Spleen (tissue), 11 donors: ENCODE results near the gene CSRP1. TPM values are rescaled to one million over a fixed set of nuclear protein-coding genes. Genes with fewer than 3 reads are reported as not detected.
"Not testable (repeated sequence)": the region's sequence is repeated elsewhere in the genome, so short reads cannot be mapped to it uniquely, and the experiment has no call there.

Experiments used
- DNase-seq: peaks from one replicate; pipeline ENCODE4 v3.0.0-alpha.2; 2020
- H3K27ac ChIP-seq, 8 donors: fragments of 200-600 bp; sonication (generic) in 7 of 8; 1 replicate in 4 of 8; 2 replicates in 4 of 8; pipeline versions ENCODE4 v1.5.0 to v1.8.0; 2016 to 2021; ENCODE audit warnings: inconsistent platforms in 4 of 8, mild to moderate bottlenecking in 4 of 8, moderate library complexity in 1 of 8
- H3K27me3 ChIP-seq, 7 donors: fragments of 200-600 bp; sonication (generic) in 6 of 7; replicated peaks in 1 of 7; 1 replicate in 4 of 7; 2 replicates in 3 of 7; pipeline versions ENCODE4 v1.5.0 to v1.8.0; 2016 to 2021; ENCODE audit warnings: inconsistent platforms in 3 of 7, mild to moderate bottlenecking in 1 of 7
- H3K36me3 ChIP-seq, 6 donors: fragments of 200-600 bp; sonication (generic) in 5 of 6; 1 replicate in 4 of 6; 2 replicates in 2 of 6; pipeline versions ENCODE4 v1.5.0 to v1.8.0; 2016 to 2021; ENCODE audit warnings: inconsistent platforms in 2 of 6
- H3K4me1 ChIP-seq, 6 donors: fragments of 200-600 bp; sonication (generic) in 5 of 6; 1 replicate in 3 of 6; 2 replicates in 3 of 6; pipeline versions ENCODE4 v1.5.0 to v1.8.0; 2016 to 2021; ENCODE audit warnings: inconsistent platforms in 3 of 6
- H3K4me3 ChIP-seq, 8 donors: fragments of 200-600 bp; sonication (generic) in 7 of 8; 1 replicate in 4 of 8; 2 replicates in 4 of 8; pipeline versions ENCODE4 v1.5.0 to v1.8.0; 2016 to 2021; ENCODE audit warnings: inconsistent platforms in 4 of 8, mild to moderate bottlenecking in 4 of 8, moderate library complexity in 2 of 8
- H3K9me3 ChIP-seq, 8 donors: fragments of 200-600 bp; sonication (generic) in 7 of 8; 1 replicate in 4 of 8; 2 replicates in 4 of 8; pipeline versions ENCODE4 v1.5.0 to v1.8.0; 2016 to 2021; ENCODE audit warnings: inconsistent platforms in 4 of 8
- CTCF ChIP-seq, 11 experiments: fragments of 200-600 bp in 7 of 11; fragments of 450-650 bp in 4 of 11; sonication (generic) in 4 of 11; IDR thresholded peaks in 8 of 11; conservative IDR thresholded peaks in 3 of 11; 1 replicate in 7 of 11; 2 replicates in 4 of 11; pipeline versions ENCODE4 v1.4.0 to v1.8.0; 2016 to 2021; ENCODE audit warnings: antibody characterized with exemption in 11 of 11, inconsistent platforms in 4 of 11, mild to moderate bottlenecking in 1 of 11
- POLR2A ChIP-seq, 3 donors: fragments of 450-650 bp; IDR thresholded peaks; one replicate each; pipeline ENCODE4 v1.5.1; 2017; ENCODE audit warnings: antibody characterized with exemption in 3 of 3, mild to moderate bottlenecking in 1 of 3
- POLR2AphosphoS5 ChIP-seq, 3 donors: sonication (generic); formaldehyde crosslinking; IDR thresholded peaks; one replicate each; pipeline ENCODE4 v1.5.1; 2017; ENCODE audit warnings: antibody characterized with exemption in 3 of 3
- WGBS, 5 donors: extraction: QIAGEN DNeasy Blood & Tissue Kit in 3 of 5; methylation state at CpG; one replicate each; pipeline versions ENCODE4 v1.1.5 to v1.1.7; 2013 to 2018; 5-methylcytosine and 5-hydroxymethylcytosine counted together
- intact Hi-C: fragments of 100-400 bp; cut with DNase I; formaldehyde crosslinking; loops from one replicate; pipeline ENCODE4 v1.15.0; 2023; ENCODE audit warnings: low total_unique reads
- polyA plus RNA-seq, 3 donors: library from polyadenylated mRNA; stranded (reverse); fragments of 200-250 nt; gene quantifications; one replicate each; pipeline ENCODE4 v1.2.1, GENCODE V29; 2013
- total RNA-seq, 7 donors: library from RNA; depleted of rRNA in 3 of 7; stranded (reverse); fragments of >200 nt in 3 of 7; fragmentation: NEBNext Ultra II Directional in 4 of 7; extraction: Animal tissue kit (Norgen Biotek cat#: 25700) in 4 of 7; gene quantifications; one replicate each; pipeline versions ENCODE4 v1.1.0 to v1.2.1, GENCODE V29; 2016 to 2021
- donor health status: healthy with polysubstance abuse.
- donor health status: DM: no; HTN: no; CAD: no; lungs with moderate emphysema.
- donor health status: DM: no; HTN: no; CAD: no.
- donor health status: Bipolar disorder and iron deficiency.
- donor health status: healthy.
- donor health status: DM: no; HTN: no; CAD: no.
- donor health status: DM: yes; HTN: yes; CAD: no.

The CSRP1 gene
- total and polyA plus RNA-seq, 10 donors = 67.1 to 360 (median 182) TPM

- H3K4me3 ChIP-seq = peak overlapping the region in 7 of 8 donors; percentile 34 to 73 (median 41)
- DNase-seq = no peak
- H3K27me3 ChIP-seq = peaks cover 0 to 28% (median 10%) of the 10 kb centered on the region in 7 donors
- no peak for TF ChIP-seq POLR2AphosphoS5 (IDR thresholded peaks at IDR 0.05)
- no peak for TF ChIP-seq CTCF (IDR thresholded peaks at IDR 0.05 in 8 of 11, conservative IDR thresholded peaks at IDR 0.05 in 3 of 11)
- TF ChIP-seq POLR2A (IDR thresholded peaks at IDR 0.05) = no peak
- WGBS, 5 donors = 4 to 7% (median 5%) methylated on average over 17 of the region's 17 CpGs
- peak overlapping the region in 5 of 8 donors; percentile 47 to 70 (median 65) for H3K27ac ChIP-seq
- H3K4me1 ChIP-seq = peaks cover 14 to 50% (median 40%) of the 10 kb centered on the region in 6 donors
- H3K9me3 ChIP-seq = no peaks in the 10 kb centered on the region
- intact Hi-C loops = no loop called here
- H3K36me3 ChIP-seq = peaks cover 0 to 34% (median 19%) of the 10 kb centered on the region in 6 donors
These were observed 25.9 kb downstream of the CSRP1 start for GRCh38 chr1:201481004-201481380.

GRCh38 chr1:201480231-201481003, 26.5 kb downstream of the CSRP1 start:
- H3K4me3 ChIP-seq = peak overlapping the region; percentile 2 to 73 (median 40)
- intact Hi-C loops = no loop called here

DNA sequence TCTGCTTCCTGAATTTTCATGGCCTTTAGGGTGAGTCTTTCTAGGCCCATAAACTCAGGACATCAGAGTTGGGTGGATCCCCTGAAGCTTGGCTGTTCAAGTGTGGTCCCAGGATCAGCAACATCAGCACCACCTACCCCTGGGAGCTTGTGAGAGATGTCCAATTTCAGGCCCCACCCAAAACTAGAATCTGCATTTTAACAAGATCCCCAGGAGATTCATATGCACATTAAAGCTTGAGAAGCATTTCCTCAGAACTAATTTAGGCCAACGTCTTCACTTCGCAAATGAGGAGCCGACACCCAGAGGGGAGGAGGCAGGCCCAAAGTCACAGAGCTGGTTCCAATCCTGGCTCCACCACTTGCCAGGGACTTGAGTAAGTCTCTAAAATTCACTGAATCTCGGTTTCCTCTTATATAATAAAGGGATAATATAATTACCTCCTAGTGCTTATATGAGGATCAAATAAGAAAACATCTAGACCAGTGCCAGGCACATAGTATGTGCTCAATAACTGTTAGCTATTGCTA, 27.7 kb downstream of the CSRP1 start:
- H3K27ac ChIP-seq = no peak overlapping the region
- DNase-seq = no peak
- H3K4me1 ChIP-seq = peaks cover 14 to 43% (median 31%) of the 10 kb centered on the region in 6 donors
- WGBS, 5 donors = 78 to 91% (median 89%) methylated on average over 4 of the region's 4 CpGs
- TF ChIP-seq POLR2AphosphoS5 (IDR thresholded peaks at IDR 0.05) (peak in 1 of 3 donors; percentile 8), POLR2A (IDR thresholded peaks at IDR 0.05) (no peak), CTCF (IDR thresholded peaks at IDR 0.05 in 8 of 11, conservative IDR thresholded peaks at IDR 0.05 in 3 of 11) (no peak)
- no peaks in the 10 kb centered on the region for H3K9me3 ChIP-seq
- H3K36me3 ChIP-seq = peaks cover 0 to 16% (median 10%) of the 10 kb centered on the region in 6 donors
- intact Hi-C loops = no loop called here
- H3K4me3 ChIP-seq = no peak overlapping the region
- H3K27me3 ChIP-seq = peaks cover 0 to 31% (median 10%) of the 10 kb centered on the region in 7 donors

More at GRCh38 chr1:201480231-201481003, 26.5 kb downstream of the CSRP1 start:
- 2 to 8% (median 5%) methylated on average over 22 to 37 of the region's 37 CpGs for WGBS, 5 donors
- no peaks in the 10 kb centered on the region for H3K9me3 ChIP-seq
- DNase-seq = peak; percentile 92
- peaks cover 0 to 31% (median 10%) of the 10 kb centered on the region in 7 donors for H3K27me3 ChIP-seq
- peaks cover 0 to 28% (median 16%) of the 10 kb centered on the region in 6 donors for H3K36me3 ChIP-seq
- H3K27ac ChIP-seq = peak overlapping the region in 5 of 8 donors; percentile 47 to 70 (median 65)
- TF ChIP-seq CTCF (IDR thresholded peaks at IDR 0.05 in 8 of 11, conservative IDR thresholded peaks at IDR 0.05 in 3 of 11) (peak in 2 of 11 experiments; percentile 17 to 23), POLR2AphosphoS5 (IDR thresholded peaks at IDR 0.05) (peak; percentile 17 to 37 (median 17)), POLR2A (IDR thresholded peaks at IDR 0.05) (no peak)
- H3K4me1 ChIP-seq = peaks cover 14 to 48% (median 35%) of the 10 kb centered on the region in 6 donors

GRCh38 chr1:201478666-201479065, 28.3 kb downstream of the CSRP1 start:
- WGBS, 5 donors = 86 to 92% (median 89%) methylated on average over 3 of the region's 3 CpGs
- peak in 1 of 3 donors; percentile 36 for TF ChIP-seq POLR2AphosphoS5 (IDR thresholded peaks at IDR 0.05)

More at GRCh38 chr1:201478666-201479065, 28.3 kb downstream of the CSRP1 start:
- Histone ChIP-seq H3K4me1 (peaks cover 14 to 43% (median 31%) of the 10 kb centered on the region in 6 donors), H3K36me3 (peaks cover 0 to 10% (median 4%) of the 10 kb centered on the region in 6 donors), H3K27me3 (peaks cover 0 to 31% (median 10%) of the 10 kb centered on the region in 7 donors)
- H3K9me3 ChIP-seq, H3K4me3 ChIP-seq, H3K27ac ChIP-seq, intact Hi-C loops, DNase-seq: not testable (repeated sequence)
